Ovary (tissue), 3 donors: ENCODE measurements around the gene WDR43.

ENCODE experiments used
- CTCF ChIP-seq, 3 donors: fragments of 450-650 bp in 2 of 3; fragments of 200-600 bp in 1 of 3; IDR thresholded peaks; one replicate each; pipeline versions ENCODE4 v1.5.1 to v1.8.0; 2016 to 2022; ENCODE audit warnings: antibody characterized with exemption in 3 of 3, mild to moderate bottlenecking in 1 of 3
- EP300 ChIP-seq: sonication (generic); formaldehyde crosslinking; IDR thresholded peaks from one replicate; pipeline ENCODE4 v1.6.1; 2017; ENCODE audit warnings: antibody characterized with exemption
- POLR2A ChIP-seq: fragments of 450-650 bp; IDR thresholded peaks from one replicate; pipeline ENCODE4 v1.6.1; 2017; ENCODE audit warnings: antibody characterized with exemption, mild to moderate bottlenecking, moderate library complexity
- donor health status: DM: no; HTN: no; CAD: no.

GRCh38 chr2:28869494-28870145 is 24.8 kb upstream of the WDR43 start:
- TF ChIP-seq CTCF (IDR thresholded peaks at IDR 0.05) (no peak), EP300 (no peak), POLR2A (no peak)
